ENCODE measurements around the gene GCNT4. TPM values are rescaled to one million over a fixed set of nuclear protein-coding genes. Genes with fewer than 3 reads are reported as not detected.
A peak's percentile ranks its signal among the peaks of the same experiment; 100 is the strongest.

The GCNT4 gene
- total RNA-seq, 4 donors from 2014 or later, result 3.3 to 63.7 (median 17.8) TPM

GRCh38 chr5:75034137-75034739 is 18.1 kb downstream of the GCNT4 start:
- no peaks in the 10 kb centered on the region for H3K9me3 ChIP-seq
- H3K4me1 ChIP-seq, result no peaks in the 10 kb centered on the region
- peaks cover 0 to 19% (median 0%) of the 10 kb centered on the region in 3 donors for H3K36me3 ChIP-seq
- DNase-seq, result no peak
- TF ChIP-seq POLR2A (IDR thresholded peaks at IDR 0.05) (no peak), CTCF (IDR thresholded peaks at IDR 0.05) (no peak)
- H3K4me3 ChIP-seq, result no peak overlapping the region
- H3K27ac ChIP-seq, result no peak overlapping the region
- H3K27me3 ChIP-seq, result no peaks in the 10 kb centered on the region

GRCh38 chr5:75031366-75031765 is 21.0 kb downstream of the GCNT4 start:
- Histone ChIP-seq H3K36me3 (peaks cover 0 to 12% (median 0%) of the 10 kb centered on the region in 3 donors), H3K4me3 (no peak overlapping the region), H3K27me3 (no peaks in the 10 kb centered on the region), H3K9me3 (no peaks in the 10 kb centered on the region), H3K27ac (no peak overlapping the region), H3K4me1 (no peaks in the 10 kb centered on the region)
- no peak for DNase-seq
- TF ChIP-seq CTCF (IDR thresholded peaks at IDR 0.05) (no peak), POLR2A (IDR thresholded peaks at IDR 0.05) (no peak)

- no peak for DNase-seq
- H3K4me3 ChIP-seq, result no peak overlapping the region
- H3K9me3 ChIP-seq, result no peaks in the 10 kb centered on the region
- no peaks in the 10 kb centered on the region for H3K27me3 ChIP-seq
- peaks cover 0 to 8% (median 0%) of the 10 kb centered on the region in 3 donors for H3K36me3 ChIP-seq
- no peak overlapping the region for H3K27ac ChIP-seq
- TF ChIP-seq CTCF (IDR thresholded peaks at IDR 0.05), result no peak
- no peak for TF ChIP-seq POLR2A (IDR thresholded peaks at IDR 0.05)
- no peaks in the 10 kb centered on the region for H3K4me1 ChIP-seq
Observed at GRCh38 chr5:75028090-75028489, 24.3 kb downstream of the GCNT4 start.

- H3K27ac ChIP-seq, result peak overlapping the region in 2 of 4 donors; percentile 16 to 54
- H3K36me3 ChIP-seq, result no peaks in the 10 kb centered on the region
- H3K4me3 ChIP-seq, result no peak overlapping the region
- TF ChIP-seq POLR2A (IDR thresholded peaks at IDR 0.05) (no peak), CTCF (IDR thresholded peaks at IDR 0.05) (no peak)
- DNase-seq, result peak in 2 of 3 donors; percentile 29 to 52
- H3K27me3 ChIP-seq, result no peaks in the 10 kb centered on the region
- no peaks in the 10 kb centered on the region for H3K9me3 ChIP-seq
- no peaks in the 10 kb centered on the region for H3K4me1 ChIP-seq
Observed at GRCh38 chr5:75023368-75024159, 28.8 kb downstream of the GCNT4 start.

GRCh38 chr5:75021800-75022199 is 30.6 kb downstream of the GCNT4 start:
- no peak overlapping the region for H3K27ac ChIP-seq
- H3K27me3 ChIP-seq, result no peaks in the 10 kb centered on the region

More at GRCh38 chr5:75021800-75022199, 30.6 kb downstream of the GCNT4 start:
- Histone ChIP-seq H3K36me3 (no peaks in the 10 kb centered on the region), H3K9me3 (no peaks in the 10 kb centered on the region), H3K4me1 (no peaks in the 10 kb centered on the region), H3K4me3 (no peak overlapping the region)
- DNase-seq, result no peak
- no peak for TF ChIP-seq CTCF (IDR thresholded peaks at IDR 0.05)
- TF ChIP-seq POLR2A (IDR thresholded peaks at IDR 0.05), result no peak

All from Peyer's patch (tissue), 4 donors.